ENCODE results near the gene DENR.
A peak's percentile ranks its signal among the peaks of the same experiment; 100 is the strongest.

Gene DENR

GRCh38 chr12:122725452-122726079 is 27.1 kb upstream of the DENR start:
- H3K36me3 ChIP-seq (replicated peaks), result no peaks in the 10 kb centered on the region
- in situ Hi-C loops (cut with MboI; ENCODE audit: low sequenced_read_pairs), result no loop called here
- no peak for DNase-seq (ENCODE audit: low spot score in 2 of 2)
- H3K4me3 ChIP-seq, result no peak overlapping the region
- H3K4me1 ChIP-seq, result peaks cover 8% of the 10 kb centered on the region
- no peaks in the 10 kb centered on the region for H3K9me3 ChIP-seq
- no peaks in the 10 kb centered on the region; the same call in 1 of the 2 replicates for H3K27me3 ChIP-seq (ENCODE audit: low read depth)

- peaks cover 8% of the 10 kb centered on the region for H3K4me1 ChIP-seq
- no peaks in the 10 kb centered on the region for H3K36me3 ChIP-seq (replicated peaks)
- no peaks in the 10 kb centered on the region; the same call in 1 of the 2 replicates for H3K27me3 ChIP-seq (ENCODE audit: low read depth)
- no peak overlapping the region for H3K4me3 ChIP-seq
- DNase-seq (ENCODE audit: low spot score in 2 of 2), result peak; percentile 41 to 78
- no peaks in the 10 kb centered on the region for H3K9me3 ChIP-seq
- in situ Hi-C loops (cut with MboI; ENCODE audit: low sequenced_read_pairs), result no loop called here
These were observed 26.5 kb upstream of the DENR start for GRCh38 chr12:122726080-122726558.

- no peaks in the 10 kb centered on the region for H3K27me3 ChIP-seq (ENCODE audit: low read depth)
- no peaks in the 10 kb centered on the region for H3K9me3 ChIP-seq
- H3K4me1 ChIP-seq, result peaks cover 10% of the 10 kb centered on the region
- H3K36me3 ChIP-seq (replicated peaks), result no peaks in the 10 kb centered on the region
- in situ Hi-C loops (cut with MboI; ENCODE audit: low sequenced_read_pairs), result no loop called here
- DNase-seq (ENCODE audit: low spot score in 2 of 2), result no peak
- no peak overlapping the region for H3K4me3 ChIP-seq
These were observed 22.9 kb upstream of the DENR start for GRCh38 chr12:122729583-122730214.

- DNase-seq (ENCODE audit: low spot score in 2 of 2), result no peak
- peaks cover 10% of the 10 kb centered on the region for H3K4me1 ChIP-seq
- H3K27me3 ChIP-seq (ENCODE audit: low read depth), result no peaks in the 10 kb centered on the region
- in situ Hi-C loops (cut with MboI; ENCODE audit: low sequenced_read_pairs), result no loop called here
- no peak within 1 kb of the TSS for H3K4me3 ChIP-seq
- no peaks in the 10 kb centered on the region for H3K9me3 ChIP-seq
- no peaks in the 10 kb centered on the region for H3K36me3 ChIP-seq (replicated peaks)
These were observed 22.2 kb upstream of the DENR start, which contains the start of gene HCAR1 for GRCh38 chr12:122730215-122731014. Gene HCAR1, minus strand, starts transcription at chr12:122730844. Its CDS starts 505 bp downstream, at chr12:122730339.

- Histone ChIP-seq H3K4me1 (peaks cover 9% of the 10 kb centered on the region), H3K4me3 (no peak overlapping the region), H3K27me3 (ENCODE audit: low read depth) (no peaks in the 10 kb centered on the region), H3K9me3 (no peaks in the 10 kb centered on the region), H3K36me3 (replicated peaks) (no peaks in the 10 kb centered on the region)
- in situ Hi-C loops (cut with MboI; ENCODE audit: low sequenced_read_pairs), result no loop called here
- DNase-seq (ENCODE audit: low spot score in 2 of 2), result no peak
These were observed 20.5 kb upstream of the DENR start for GRCh38 chr12:122732170-122732569.

GRCh38 chr12:122732611-122733010 is 20.0 kb upstream of the DENR start:
- H3K4me3 ChIP-seq, result no peak overlapping the region
- H3K36me3 ChIP-seq (replicated peaks), result no peaks in the 10 kb centered on the region
- no peaks in the 10 kb centered on the region for H3K27me3 ChIP-seq (ENCODE audit: low read depth)
- H3K9me3 ChIP-seq, result no peaks in the 10 kb centered on the region
- in situ Hi-C loops (cut with MboI; ENCODE audit: low sequenced_read_pairs), result no loop called here
- no peak for DNase-seq (ENCODE audit: low spot score in 2 of 2)
- peaks cover 9% of the 10 kb centered on the region for H3K4me1 ChIP-seq

GRCh38 chr12:122738571-122738970 is 14.1 kb upstream of the DENR start:
- H3K36me3 ChIP-seq (replicated peaks), result no peaks in the 10 kb centered on the region
- DNase-seq (ENCODE audit: low spot score in 2 of 2), result no peak
- in situ Hi-C loops (cut with MboI; ENCODE audit: low sequenced_read_pairs), result no loop called here

GRCh38 chr12:122740351-122740750 is 12.3 kb upstream of the DENR start:
- DNase-seq (ENCODE audit: low spot score in 2 of 2), result no peak
- in situ Hi-C loops (cut with MboI; ENCODE audit: low sequenced_read_pairs), result no loop called here
- no peak overlapping the region for H3K4me3 ChIP-seq
- peaks cover 6% of the 10 kb centered on the region for H3K4me1 ChIP-seq
- H3K9me3 ChIP-seq, result no peaks in the 10 kb centered on the region
- H3K27me3 ChIP-seq (ENCODE audit: low read depth), result no peaks in the 10 kb centered on the region
- no peaks in the 10 kb centered on the region for H3K36me3 ChIP-seq (replicated peaks)

More at GRCh38 chr12:122738571-122738970, 14.1 kb upstream of the DENR start:
- Histone ChIP-seq H3K4me1 (peaks cover 9% of the 10 kb centered on the region), H3K4me3 (no peak overlapping the region), H3K27me3 (ENCODE audit: low read depth) (no peaks in the 10 kb centered on the region), H3K9me3 (no peaks in the 10 kb centered on the region)

- peaks cover 7% of the 10 kb centered on the region for H3K4me1 ChIP-seq
- in situ Hi-C loops (cut with MboI; ENCODE audit: low sequenced_read_pairs), result no loop called here
- DNase-seq (ENCODE audit: low spot score in 2 of 2), result no peak
- no peaks in the 10 kb centered on the region for H3K36me3 ChIP-seq (replicated peaks)
- no peak overlapping the region for H3K4me3 ChIP-seq
- no peaks in the 10 kb centered on the region for H3K9me3 ChIP-seq
- H3K27me3 ChIP-seq (ENCODE audit: low read depth), result no peaks in the 10 kb centered on the region
These were observed 8.6 kb upstream of the DENR start for GRCh38 chr12:122743895-122744525.

GRCh38 chr12:122747224-122748135 is 5.1 kb upstream of the DENR start:
- in situ Hi-C loops (cut with MboI; ENCODE audit: low sequenced_read_pairs), result no loop called here
- H3K27me3 ChIP-seq (ENCODE audit: low read depth), result no peaks in the 10 kb centered on the region
- no peaks in the 10 kb centered on the region for H3K36me3 ChIP-seq (replicated peaks)
- H3K4me3 ChIP-seq, result no peak overlapping the region
- no peak for DNase-seq (ENCODE audit: low spot score in 2 of 2)
- H3K4me1 ChIP-seq, result peaks cover 33% of the 10 kb centered on the region
- no peaks in the 10 kb centered on the region for H3K9me3 ChIP-seq

- peak; percentile 52 to 83 for DNase-seq (ENCODE audit: low spot score in 2 of 2)
These were observed 2.9 kb upstream of the DENR start for GRCh38 chr12:122749569-122750332.

More at GRCh38 chr12:122749569-122750332, 2.9 kb upstream of the DENR start:
- Histone ChIP-seq H3K36me3 (replicated peaks) (peaks cover 10% of the 10 kb centered on the region), H3K4me3 (no peak overlapping the region), H3K4me1 (peaks cover 41% of the 10 kb centered on the region), H3K9me3 (no peaks in the 10 kb centered on the region), H3K27me3 (ENCODE audit: low read depth) (no peaks in the 10 kb centered on the region)
- in situ Hi-C loops (cut with MboI; ENCODE audit: low sequenced_read_pairs), result loop anchor here (25.0 kb wide), 1 partner anchor 237 kb away; the partner anchor contains the start of gene ZCCHC8

Measured in HAP-1 (cell line).